GM19193 (cell line): ENCODE measurements around the gene PIP5KL1.

ENCODE experiments used
- POLR2A ChIP-seq: IDR thresholded peaks from 4 replicates; pipeline ENCODE4 v1.6.1; 2011; ENCODE audit not compliant: insufficient read depth, insufficient read length; ENCODE audit errors: extremely low read depth

PIP5KL1 gene

GRCh38 chr9:127873886-127874285 lies 56.7 kb downstream of the PIP5KL1 start:
- TF ChIP-seq POLR2A = no peak

DNA sequence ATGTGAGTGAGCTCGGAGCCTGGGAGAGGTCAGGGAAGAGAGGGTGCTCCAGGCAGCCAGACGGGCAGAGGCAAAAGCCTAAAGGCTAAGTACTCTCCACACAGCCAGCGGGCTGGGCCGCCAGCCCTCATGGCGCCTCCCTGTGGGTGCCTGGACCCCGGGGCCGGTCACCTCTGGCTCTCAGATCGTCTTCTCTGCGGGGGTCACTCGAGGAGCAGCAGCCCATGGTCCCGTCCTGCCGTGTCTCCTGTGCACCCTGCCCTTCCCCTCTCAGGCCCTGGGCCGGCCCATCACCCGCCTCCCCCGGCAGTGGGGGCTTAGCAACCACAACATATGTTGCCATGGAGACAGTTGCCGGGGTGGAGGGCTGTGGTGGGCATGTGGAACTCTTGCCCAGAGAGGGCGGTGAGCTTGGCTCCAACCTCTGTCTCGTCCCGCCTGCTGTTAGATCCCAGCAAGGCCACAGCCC lies 57.3 kb downstream of the PIP5KL1 start:
- no peak for TF ChIP-seq POLR2A

DNA sequence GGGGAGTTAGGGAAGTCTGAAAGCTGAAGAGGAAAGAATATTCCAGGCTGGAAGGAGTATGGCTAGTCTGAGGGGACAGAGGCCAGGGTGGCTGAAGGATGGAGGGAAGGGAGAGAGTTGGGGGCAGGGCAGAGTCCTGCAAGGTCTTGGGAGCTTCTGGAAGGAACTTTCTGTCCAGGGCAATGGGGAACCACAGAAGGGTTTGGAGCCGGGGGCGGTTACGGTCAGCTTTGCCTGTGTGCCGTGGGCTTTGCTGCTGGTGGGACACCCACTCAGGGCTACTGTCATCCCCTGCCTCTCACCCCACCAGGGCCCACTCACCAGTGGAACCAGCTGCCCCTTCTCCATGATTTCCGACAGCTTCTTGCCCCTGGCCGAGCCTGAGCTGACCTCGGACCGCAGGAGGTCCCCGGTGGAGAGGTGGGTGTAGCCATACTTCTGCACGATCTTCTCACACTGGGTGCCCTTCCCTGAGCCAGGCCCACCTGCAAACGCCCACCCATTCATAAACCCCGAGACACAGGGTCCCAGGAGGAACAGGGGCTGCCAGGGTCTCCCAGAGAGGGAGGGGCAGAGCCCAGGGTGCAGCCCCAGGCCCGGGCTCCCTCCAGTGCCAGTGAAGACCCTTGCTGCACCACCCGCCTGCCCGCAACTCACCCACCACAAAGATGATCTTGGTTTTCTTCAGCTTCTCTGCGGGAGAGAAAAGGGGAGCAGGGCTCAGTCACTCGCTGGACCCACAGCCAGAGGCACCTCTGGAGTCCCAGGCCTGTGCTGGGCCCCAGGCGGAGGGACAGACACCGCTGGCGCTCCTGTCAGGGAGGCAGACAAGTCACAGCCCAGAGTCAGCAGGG lies 58.0 kb downstream of the PIP5KL1 start:
- no peak for TF ChIP-seq POLR2A

GRCh38 chr9:127871531-127871930 lies 59.0 kb downstream of the PIP5KL1 start:
- no peak for TF ChIP-seq POLR2A

- no peak for TF ChIP-seq POLR2A
Measured at GRCh38 chr9:127870887-127871286, 59.7 kb downstream of the PIP5KL1 start.
